Loucy (cell line): ENCODE measurements around the gene ATRNL1.
"Not testable (repeated sequence)": the region's sequence is repeated elsewhere in the genome, so short reads cannot be mapped to it uniquely, and the experiment has no call there.

ENCODE experiments used
- H2AFZ ChIP-seq: fragments of 200-600 bp; sonication (generic); 2 replicates; pipeline ENCODE4 v1.6.0; 2016; ENCODE audit warnings: antibody characterized with exemption, mild to moderate bottlenecking, low read length, moderate library complexity
- H3F3A ChIP-seq: fragments of 200-600 bp; 2 replicates; pipeline ENCODE4 v1.6.0; 2016; ENCODE audit warnings: antibody characterized with exemption, low read depth, mild to moderate bottlenecking
- H3K27me3 ChIP-seq: fragments of 200-600 bp; sonication (generic); 2 replicates; pipeline ENCODE4 v1.6.1; 2014; ENCODE audit warnings: low read length, mild to moderate bottlenecking; ENCODE audit not compliant: insufficient read depth, poor library complexity, severe bottlenecking
- H3K36me3 ChIP-seq: fragments of 200-600 bp; sonication (generic); 2 replicates; pipeline ENCODE4 v1.6.1; 2016; ENCODE audit warnings: low read length; ENCODE audit not compliant: insufficient read depth
- H3K4me1 ChIP-seq: fragments of 200-600 bp; sonication (generic); 2 replicates; pipeline ENCODE4 v1.5.1; 2014; ENCODE audit warnings: low read length, mild to moderate bottlenecking; ENCODE audit not compliant: insufficient read depth, poor library complexity, severe bottlenecking
- H3K4me2 ChIP-seq: fragments of 200-600 bp; sonication (generic); 2 replicates; pipeline ENCODE4 v1.6.0; 2014; ENCODE audit warnings: antibody characterized with exemption, low read length, low read depth, mild to moderate bottlenecking; ENCODE audit not compliant: poor library complexity, severe bottlenecking
- H3K4me3 ChIP-seq: fragments of 200-600 bp; sonication (generic); 2 replicates; pipeline ENCODE4 v1.5.1; 2014; ENCODE audit warnings: low read length, mild to moderate bottlenecking, mixed read lengths; ENCODE audit not compliant: poor library complexity, severe bottlenecking
- H3K79me2 ChIP-seq: fragments of 200-600 bp; sonication (generic); 2 replicates; pipeline ENCODE4 v1.6.1; 2014; ENCODE audit warnings: low read length; ENCODE audit not compliant: insufficient read depth
- H3K9ac ChIP-seq: fragments of 200-600 bp; sonication (generic); 2 replicates; pipeline ENCODE4 v1.6.0; 2014; ENCODE audit warnings: mild to moderate bottlenecking, low read depth, low read length, moderate library complexity; ENCODE audit not compliant: poor library complexity, severe bottlenecking
- H3K9me2 ChIP-seq: fragments of 200-600 bp; sonication (generic); replicated peaks from 2 replicates; pipeline ENCODE4 v1.6.1; 2016; ENCODE audit warnings: low read depth, low read length, mixed read lengths
- H3K9me3 ChIP-seq: fragments of 200-600 bp; sonication (generic); 2 replicates; pipeline ENCODE4 v1.6.1; 2014; ENCODE audit warnings: mild to moderate bottlenecking, antibody characterized with exemption, low read length, low read depth; ENCODE audit not compliant: insufficient read depth
- H4K20me1 ChIP-seq: fragments of 200-600 bp; sonication (generic); 2 replicates; pipeline ENCODE4 v1.6.0; 2014; ENCODE audit warnings: antibody characterized with exemption, low read length, mild to moderate bottlenecking; ENCODE audit not compliant: insufficient read depth, poor library complexity, severe bottlenecking
- CTCF ChIP-seq: fragments of 200-600 bp; sonication (generic); conservative IDR thresholded peaks from 2 replicates; pipeline ENCODE4 v1.5.1; 2014; ENCODE audit warnings: mild to moderate bottlenecking, antibody characterized with exemption, low read length
- EZH2phosphoT487 ChIP-seq: fragments of 200-600 bp; IDR thresholded peaks from 2 replicates; pipeline ENCODE4 v1.6.1; 2018; ENCODE audit warnings: antibody characterized with exemption, mild to moderate bottlenecking, moderate library complexity, borderline replicate concordance

Gene ATRNL1

GRCh38 chr10:115827231-115828009 lies 734.3 kb downstream of the ATRNL1 start:
- Histone ChIP-seq H3K79me2 (no peaks in the 10 kb centered on the region), H3K27me3 (no peaks in the 10 kb centered on the region), H3K36me3 (no peaks in the 10 kb centered on the region), H3K9me3 (peaks cover 7% of the 10 kb centered on the region; the same call in 1 of the 2 replicates), H3K4me3 (no peak overlapping the region), H3K4me2 (no peak overlapping the region), H2AFZ (no peak overlapping the region), H3K4me1 (peaks cover 17% of the 10 kb centered on the region), H3K9ac (no peak overlapping the region), H3K9me2 (no peaks in the 10 kb centered on the region), H4K20me1 (no peaks in the 10 kb centered on the region), H3F3A (no peaks in the 10 kb centered on the region)
- TF ChIP-seq CTCF (no peak), EZH2phosphoT487 (no peak)

DNA sequence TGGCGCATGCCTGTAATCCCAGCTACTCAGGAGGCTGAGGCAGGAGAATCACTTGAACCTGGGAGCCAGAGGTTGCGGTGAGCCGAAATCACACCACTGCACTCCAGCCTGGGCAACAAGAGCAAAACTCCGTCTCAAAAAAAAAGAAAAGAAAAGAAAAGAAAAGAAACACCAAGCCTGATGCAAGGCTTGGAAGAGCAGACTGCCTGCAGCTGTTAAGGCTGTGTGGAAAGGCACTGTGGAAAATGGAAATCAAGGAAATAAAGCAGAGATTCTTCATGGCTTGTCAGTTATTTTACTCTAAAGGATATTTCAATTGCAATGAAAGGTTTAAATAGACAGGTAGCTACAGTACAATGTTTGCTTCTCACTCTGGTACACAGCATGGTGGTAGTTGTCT lies 735.0 kb downstream of the ATRNL1 start:
- not testable (repeated sequence) for H3K9me2 ChIP-seq, H3K4me3 ChIP-seq, H2AFZ ChIP-seq, H4K20me1 ChIP-seq, H3K4me2 ChIP-seq, H3K9me3 ChIP-seq, H3K9ac ChIP-seq, H3K79me2 ChIP-seq, H3K36me3 ChIP-seq, H3F3A ChIP-seq, H3K27me3 ChIP-seq
- H3K4me1 ChIP-seq, result peaks cover 17% of the 10 kb centered on the region

DNA sequence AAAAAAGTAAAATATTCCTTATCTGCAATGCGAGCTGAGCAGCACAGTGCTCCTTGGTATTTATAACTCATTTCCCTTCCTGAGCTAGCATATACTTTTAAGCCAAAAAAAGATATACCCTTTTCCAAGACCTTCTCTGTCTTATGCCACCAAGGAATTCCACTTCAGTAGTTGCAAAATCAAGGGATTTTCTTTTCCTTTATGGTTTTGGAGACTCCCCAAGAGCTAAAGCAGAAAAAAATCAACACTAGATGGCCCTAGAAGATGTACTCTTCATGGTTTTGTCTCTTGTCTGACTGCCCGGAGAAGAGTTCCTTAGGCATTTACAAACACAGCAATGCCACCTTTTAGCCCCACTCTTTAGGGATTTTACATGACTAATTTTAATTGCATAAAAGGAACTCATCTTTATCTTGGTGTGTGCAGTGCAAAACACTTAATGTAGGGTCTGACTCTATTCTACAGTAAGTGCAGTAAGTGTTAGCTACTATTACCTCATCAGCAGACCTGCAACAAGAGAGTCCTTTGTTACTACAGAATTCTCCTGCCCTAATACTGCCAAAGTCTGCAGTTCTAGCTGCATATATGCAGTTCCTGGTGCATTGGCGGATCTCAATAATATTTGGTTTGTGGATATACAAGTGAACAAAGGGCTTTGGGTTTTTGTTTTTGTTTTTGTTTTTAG lies 736.5 kb downstream of the ATRNL1 start:
- peak overlapping the region; percentile 39; the same call in 1 of the 2 replicates for H2AFZ ChIP-seq
- H3K36me3 ChIP-seq, result no peaks in the 10 kb centered on the region
- no peak for TF ChIP-seq EZH2phosphoT487
- TF ChIP-seq CTCF, result peak; percentile 72
- no peaks in the 10 kb centered on the region for H3K27me3 ChIP-seq
- H4K20me1 ChIP-seq, result no peaks in the 10 kb centered on the region
- peaks cover 5% of the 10 kb centered on the region; the same call in 1 of the 2 replicates for H3K9me3 ChIP-seq
- H3K9me2 ChIP-seq, result no peaks in the 10 kb centered on the region
- no peaks in the 10 kb centered on the region for H3K79me2 ChIP-seq
- H3K4me2 ChIP-seq, result no peak overlapping the region
- H3K4me1 ChIP-seq, result peaks cover 17% of the 10 kb centered on the region
- H3F3A ChIP-seq, result no peaks in the 10 kb centered on the region
- peak overlapping the region; percentile 6 for H3K9ac ChIP-seq
- no peak overlapping the region for H3K4me3 ChIP-seq
